Endodermal cell (in vitro differentiated cells): ENCODE measurements around the gene ZNHIT6. TPM values are rescaled to one million over a fixed set of nuclear protein-coding genes. Genes with fewer than 3 reads are reported as not detected.

Experiments used
- DNase-seq: peaks from one replicate; pipeline ENCODE4 v3.0.0-alpha.2; 2017
- H3K27ac ChIP-seq: 2 replicates; pipeline ENCODE4 v1.5.1; 2013; ENCODE audit warnings: mild to moderate bottlenecking, low read depth, low read length, moderate library complexity
- H3K27me3 ChIP-seq: 2 replicates; pipeline ENCODE4 v1.6.1; 2013; ENCODE audit warnings: mild to moderate bottlenecking, low read length, moderate library complexity; ENCODE audit not compliant: insufficient read depth, control insufficient read depth, poor library complexity, severe bottlenecking
- H3K36me3 ChIP-seq: 2 replicates; pipeline ENCODE4 v1.7.0; 2013; ENCODE audit warnings: mild to moderate bottlenecking, low read length, moderate library complexity; ENCODE audit not compliant: control insufficient read depth, insufficient read depth
- H3K4me1 ChIP-seq: one replicate; pipeline ENCODE4 v1.7.0; 2013; ENCODE audit warnings: low read length; ENCODE audit not compliant: control insufficient read depth, insufficient read depth
- H3K4me3 ChIP-seq: 2 replicates; pipeline ENCODE4 v1.5.1; 2013; ENCODE audit warnings: mild to moderate bottlenecking, low read length, moderate library complexity
- H3K9ac ChIP-seq: 2 replicates; pipeline ENCODE4 v1.6.1; 2013; ENCODE audit warnings: mild to moderate bottlenecking, low read length, moderate library complexity; ENCODE audit not compliant: poor library complexity, severe bottlenecking; ENCODE audit errors: extremely low read depth
- H3K9me3 ChIP-seq: 2 replicates; pipeline ENCODE4 v1.6.1; 2013; ENCODE audit warnings: mild to moderate bottlenecking, low read length, moderate library complexity; ENCODE audit not compliant: control insufficient read depth
- H3K27ac Mint-ChIP-seq: 2 replicates; pipeline ENCODE4 v1.8.0; 2020; ENCODE audit warnings: mixed read lengths
- H3K27me3 Mint-ChIP-seq: 2 replicates; pipeline ENCODE4 v1.8.0; 2021; ENCODE audit warnings: mild to moderate bottlenecking, mixed read lengths; ENCODE audit not compliant: insufficient read depth
- H3K36me3 Mint-ChIP-seq: 2 replicates; pipeline ENCODE4 v1.8.0; 2020; ENCODE audit warnings: low read depth, mixed read lengths
- H3K4me1 Mint-ChIP-seq: 2 replicates; pipeline ENCODE4 v1.8.0; 2020; ENCODE audit warnings: mixed read lengths
- H3K4me3 Mint-ChIP-seq: 2 replicates; pipeline ENCODE4 v1.8.0; 2020; ENCODE audit warnings: mild to moderate bottlenecking, moderate library complexity, mixed read lengths
- H3K9me3 Mint-ChIP-seq: 2 replicates; pipeline ENCODE4 v1.8.0; 2020; ENCODE audit warnings: mild to moderate bottlenecking, mixed read lengths
- CTCF ChIP-seq: fragments of 200-600 bp; sonication (generic); conservative IDR thresholded peaks from 2 replicates; pipeline ENCODE4 v1.5.0; 2021; ENCODE audit warnings: antibody characterized with exemption, mild to moderate bottlenecking
- WGBS, 2 experiments: methylation state at CpG; one replicate each; pipeline versions ENCODE4 v1.1.5 to v1.1.7; 2013; ENCODE audit warnings: missing lambda C conversion rate in 2 of 2, mixed read lengths in 1 of 2; ENCODE audit not compliant: insufficient coverage in 1 of 2, insufficient read length in 1 of 2; 5-methylcytosine and 5-hydroxymethylcytosine counted together
- total RNA-seq, 2 donors: library from RNA; stranded (reverse); fragmentation: NEBNext Ultra II Directional in 1 of 2; extraction: Animal tissue kit (Norgen Biotek cat#: 25700) in 1 of 2; gene quantifications; 2 replicates in 1 of 2; 3 replicates in 1 of 2; pipeline ENCODE4 v1.2.1, GENCODE V29; 2021

Gene ZNHIT6
- total RNA-seq, 2 donors from 2014 or later: 11.3 to 12.4 TPM

GRCh38 chr1:85678193-85678592 is 30.0 kb downstream of the ZNHIT6 start:
- Mint-ChIP-seq H3K9me3 (no peaks in the 10 kb centered on the region), H3K4me1 (no peaks in the 10 kb centered on the region), H3K27me3 (no peaks in the 10 kb centered on the region), H3K36me3 (peaks cover 27% of the 10 kb centered on the region), H3K27ac (no peak overlapping the region), H3K4me3 (no peak overlapping the region)
- Histone ChIP-seq H3K27ac (no peak overlapping the region), H3K9me3 (no peaks in the 10 kb centered on the region), H3K27me3 (no peaks in the 10 kb centered on the region), H3K4me1 (no peaks in the 10 kb centered on the region), H3K9ac (no peak overlapping the region), H3K4me3 (no peak overlapping the region), H3K36me3 (peaks cover 39% of the 10 kb centered on the region)
- no peak for DNase-seq
- 91% methylated on average over 1 of the region's 1 CpG; no CpG with 5 or more reads in 1 of the 2 experiments for WGBS, 2 experiments
- no peak for TF ChIP-seq CTCF

GRCh38 chr1:85677656-85678055 is 30.6 kb downstream of the ZNHIT6 start:
- Mint-ChIP-seq H3K27ac (no peak overlapping the region), H3K27me3 (no peaks in the 10 kb centered on the region), H3K9me3 (no peaks in the 10 kb centered on the region), H3K4me3 (no peak overlapping the region), H3K4me1 (no peaks in the 10 kb centered on the region), H3K36me3 (peaks cover 27% of the 10 kb centered on the region)
- Histone ChIP-seq H3K4me3 (no peak overlapping the region), H3K36me3 (peaks cover 39% of the 10 kb centered on the region), H3K9ac (no peak overlapping the region), H3K4me1 (no peaks in the 10 kb centered on the region), H3K27me3 (no peaks in the 10 kb centered on the region), H3K27ac (no peak overlapping the region), H3K9me3 (no peaks in the 10 kb centered on the region)
- 93 to 100% methylated on average over 2 to 3 of the region's 3 CpGs for WGBS, 2 experiments
- DNase-seq: no peak
- TF ChIP-seq CTCF: no peak

GRCh38 chr1:85672031-85672660 is 36.1 kb downstream of the ZNHIT6 start:
- no peaks in the 10 kb centered on the region for H3K27me3 Mint-ChIP-seq
- Histone ChIP-seq H3K27me3 (no peaks in the 10 kb centered on the region), H3K9ac (no peak overlapping the region), H3K4me3 (no peak overlapping the region), H3K36me3 (peaks cover 28% of the 10 kb centered on the region), H3K4me1 (no peaks in the 10 kb centered on the region), H3K27ac (no peak overlapping the region), H3K9me3 (no peaks in the 10 kb centered on the region)
- no peaks in the 10 kb centered on the region for H3K4me1 Mint-ChIP-seq
- peaks cover 13% of the 10 kb centered on the region for H3K36me3 Mint-ChIP-seq
- no peak overlapping the region for H3K27ac Mint-ChIP-seq
- DNase-seq: no peak
- H3K9me3 Mint-ChIP-seq: no peaks in the 10 kb centered on the region
- H3K4me3 Mint-ChIP-seq: no peak overlapping the region
- TF ChIP-seq CTCF: no peak
- 94 to 100% methylated on average over 1 of the region's 1 CpG for WGBS, 2 experiments
